Liver (tissue), 9 donors: ENCODE measurements around the gene SPTBN2. TPM values are rescaled to one million over a fixed set of nuclear protein-coding genes. Genes with fewer than 3 reads are reported as not detected.

ENCODE experiments used
- DNase-seq: peaks from one replicate; pipeline ENCODE4 v3.0.0-alpha.2; 2017; ENCODE audit warnings: low spot score
- H3K27ac ChIP-seq, 2 donors: one replicate each; pipeline ENCODE4 v1.7.0; 2013; ENCODE audit warnings: inconsistent platforms in 2 of 2, low read length in 2 of 2, control low read depth in 1 of 2, low read depth in 1 of 2, mild to moderate bottlenecking in 1 of 2
- H3K27me3 ChIP-seq, 4 donors: one replicate each; pipeline versions ENCODE4 v1.6.1 to v1.7.0; 2013; ENCODE audit warnings: low read length in 3 of 4, inconsistent platforms in 1 of 4, mild to moderate bottlenecking in 1 of 4, moderate library complexity in 1 of 4; ENCODE audit not compliant: control insufficient read depth in 4 of 4, insufficient read depth in 4 of 4
- H3K36me3 ChIP-seq, 4 donors: one replicate each; pipeline versions ENCODE4 v1.6.1 to v1.7.0; 2013; ENCODE audit warnings: low read length in 3 of 4, mild to moderate bottlenecking in 3 of 4, low read depth in 1 of 4, moderate library complexity in 1 of 4; ENCODE audit not compliant: control insufficient read depth in 4 of 4, insufficient read depth in 3 of 4
- H3K4me1 ChIP-seq, 4 donors: one replicate each; pipeline versions ENCODE4 v1.6.1 to v1.7.0; 2013; ENCODE audit warnings: low read length in 3 of 4, mild to moderate bottlenecking in 3 of 4, moderate library complexity in 1 of 4; ENCODE audit not compliant: control insufficient read depth in 4 of 4, insufficient read depth in 4 of 4
- H3K4me3 ChIP-seq, 3 donors: one replicate each; pipeline versions ENCODE4 v1.6.1 to v1.7.0; 2013; ENCODE audit warnings: low read length in 3 of 3, control low read depth in 1 of 3, low read depth in 1 of 3, mild to moderate bottlenecking in 1 of 3
- H3K9ac ChIP-seq, 2 donors: one replicate each; pipeline ENCODE4 v1.7.0; 2013; ENCODE audit warnings: low read length in 2 of 2, mild to moderate bottlenecking in 2 of 2, moderate library complexity in 2 of 2, control low read depth in 1 of 2, low read depth in 1 of 2
- H3K9me3 ChIP-seq, 4 donors: one replicate each; pipeline versions ENCODE4 v1.6.1 to v1.7.0; 2013; ENCODE audit warnings: low read length in 3 of 4; ENCODE audit not compliant: control insufficient read depth in 4 of 4
- ATF3 ChIP-seq: IDR thresholded peaks from 2 replicates; pipeline ENCODE4 v1.6.1; 2016; ENCODE audit warnings: antibody characterized with exemption
- CTCF ChIP-seq: fragments of 150-350 bp; IDR thresholded peaks from 2 replicates; pipeline ENCODE4 v1.5.1; 2017; ENCODE audit warnings: improper control_type of control experiment, low read depth, low read length; ENCODE audit not compliant: missing input control
- EGR1 ChIP-seq, 2 donors: IDR thresholded peaks; 2 replicates each; pipeline ENCODE4 v1.6.1; 2016 to 2018; ENCODE audit warnings: antibody characterized with exemption in 2 of 2, low read depth in 2 of 2
- FOXA1 ChIP-seq: IDR thresholded peaks from 2 replicates; pipeline ENCODE4 v1.6.1; 2016; ENCODE audit warnings: antibody characterized with exemption
- GABPA ChIP-seq, 2 donors: IDR thresholded peaks in 1 of 2; conservative IDR thresholded peaks in 1 of 2; 2 replicates each; pipeline ENCODE4 v1.6.1; 2016; ENCODE audit warnings: antibody characterized with exemption in 2 of 2, mild to moderate bottlenecking in 1 of 2, moderate library complexity in 1 of 2
- HNF4A ChIP-seq, 2 donors: conservative IDR thresholded peaks; 2 replicates each; pipeline ENCODE4 v1.6.1; 2016; ENCODE audit warnings: antibody characterized with exemption in 2 of 2, mild to moderate bottlenecking in 2 of 2
- HNF4G ChIP-seq: IDR thresholded peaks from 2 replicates; pipeline ENCODE4 v1.6.1; 2016; ENCODE audit warnings: antibody characterized with exemption
- JUND ChIP-seq, 2 donors: IDR thresholded peaks; 2 replicates each; pipeline ENCODE4 v1.6.1; 2016; ENCODE audit warnings: antibody characterized with exemption in 2 of 2
- MAX ChIP-seq: IDR thresholded peaks from 2 replicates; pipeline ENCODE4 v1.6.1; 2016; ENCODE audit warnings: antibody characterized with exemption
- NR2F2 ChIP-seq: IDR thresholded peaks from 2 replicates; pipeline ENCODE4 v1.6.1; 2016; ENCODE audit warnings: antibody characterized with exemption
- RAD21 ChIP-seq, 2 donors: IDR thresholded peaks; 2 replicates each; pipeline ENCODE4 v1.6.1; 2016; ENCODE audit warnings: antibody characterized with exemption in 2 of 2, mild to moderate bottlenecking in 2 of 2
- REST ChIP-seq: IDR thresholded peaks from 2 replicates; pipeline ENCODE4 v1.6.1; 2016; ENCODE audit warnings: antibody characterized with exemption, mild to moderate bottlenecking
- SP1 ChIP-seq: IDR thresholded peaks from 2 replicates; pipeline ENCODE4 v1.6.1; 2018; ENCODE audit warnings: antibody characterized with exemption, mild to moderate bottlenecking
- TAF1 ChIP-seq: conservative IDR thresholded peaks from 2 replicates; pipeline ENCODE4 v1.6.1; 2016; ENCODE audit warnings: antibody characterized with exemption, mild to moderate bottlenecking
- YY1 ChIP-seq: IDR thresholded peaks from 2 replicates; pipeline ENCODE4 v1.6.1; 2016; ENCODE audit warnings: antibody characterized with exemption, mild to moderate bottlenecking
- ZBTB33 ChIP-seq: IDR thresholded peaks from 2 replicates; pipeline ENCODE4 v1.6.1; 2016; ENCODE audit warnings: antibody characterized with exemption
- WGBS: extraction: QIAGEN DNeasy Blood & Tissue Kit; methylation state at CpG from one replicate; pipeline ENCODE4 v1.1.7; 2013; 5-methylcytosine and 5-hydroxymethylcytosine counted together
- polyA plus RNA-seq, 2 donors: library from polyadenylated mRNA; stranded (reverse) in 1 of 2; unstranded in 1 of 2; fragments of 200-250 nt in 1 of 2; fragments of >200 nt in 1 of 2; fragmentation: Nextera tagmentation in 1 of 2; extraction: Ambion mirVana in 1 of 2; gene quantifications; one replicate each; pipeline versions ENCODE4 v1.2.1 to v1.2.3, GENCODE V29; 2013 to 2015
- total RNA-seq, 2 donors: library from RNA; depleted of rRNA; stranded (reverse); fragments of >200 nt; gene quantifications; one replicate each; pipeline ENCODE4 v1.2.3, GENCODE V29; 2014
- donor health status: healthy.
- donor health status: healthy.
- donor health status: healthy.
- donor health status: healthy.
- donor health status: healthy.

Gene SPTBN2
- total and polyA plus RNA-seq, 4 donors, result 9.6 to 103 (median 22.6) TPM

GRCh38 chr11:66710384-66710930 lies 18.6 kb downstream of the SPTBN2 start:
- Histone ChIP-seq H3K4me3 (no peak overlapping the region), H3K27me3 (no peaks in the 10 kb centered on the region), H3K36me3 (peaks cover 5 to 55% (median 45%) of the 10 kb centered on the region in 4 donors), H3K27ac (no peak overlapping the region), H3K9me3 (no peaks in the 10 kb centered on the region), H3K4me1 (peaks cover 0 to 2% (median 0%) of the 10 kb centered on the region in 4 donors), H3K9ac (no peak overlapping the region)
- DNase-seq, result no peak
- TF ChIP-seq SP1, result no peak
- TF ChIP-seq NR2F2, result no peak
- no peak for TF ChIP-seq EGR1 (IDR thresholded peaks at IDR 0.05; ENCODE audit: low read depth in 2 of 2)
- no peak for TF ChIP-seq HNF4A (conservative IDR thresholded peaks at IDR 0.05)
- no peak for TF ChIP-seq MAX
- WGBS, result 88% methylated on average over 15 of the region's 15 CpGs

- WGBS, result 93% methylated on average over 14 of the region's 14 CpGs
- no peak for DNase-seq
- no peaks in the 10 kb centered on the region for H3K27me3 ChIP-seq
- H3K27ac ChIP-seq, result no peak overlapping the region
- peaks cover 12 to 53% (median 33%) of the 10 kb centered on the region in 4 donors for H3K36me3 ChIP-seq
- H3K4me3 ChIP-seq, result no peak overlapping the region
- no peak overlapping the region for H3K9ac ChIP-seq
- no peaks in the 10 kb centered on the region for H3K9me3 ChIP-seq
- no peak for TF ChIP-seq CTCF
- TF ChIP-seq TAF1, result no peak
- no peak for TF ChIP-seq GABPA (IDR thresholded peaks at IDR 0.05 in 1 of 2, conservative IDR thresholded peaks at IDR 0.05 in 1 of 2)
- TF ChIP-seq ATF3, result no peak
- no peak for TF ChIP-seq MAX
- H3K4me1 ChIP-seq, result peaks cover 0 to 2% (median 0%) of the 10 kb centered on the region in 4 donors
Measured at GRCh38 chr11:66708701-66709100, 20.3 kb downstream of the SPTBN2 start.

GRCh38 chr11:66708094-66708493 lies 20.9 kb downstream of the SPTBN2 start:
- H3K4me3 ChIP-seq, result no peak overlapping the region
- no peak overlapping the region for H3K9ac ChIP-seq
- no peak for TF ChIP-seq ZBTB33
- TF ChIP-seq RAD21 (IDR thresholded peaks at IDR 0.05), result no peak
- TF ChIP-seq TAF1, result no peak
- TF ChIP-seq ATF3, result no peak
- TF ChIP-seq HNF4G, result no peak
- TF ChIP-seq YY1, result no peak
- TF ChIP-seq FOXA1, result no peak
- TF ChIP-seq GABPA (IDR thresholded peaks at IDR 0.05 in 1 of 2, conservative IDR thresholded peaks at IDR 0.05 in 1 of 2), result no peak
- TF ChIP-seq JUND (IDR thresholded peaks at IDR 0.05), result no peak
- TF ChIP-seq REST, result no peak
- TF ChIP-seq NR2F2, result no peak
- TF ChIP-seq MAX, result no peak
- H3K4me1 ChIP-seq, result peaks cover 0 to 2% (median 0%) of the 10 kb centered on the region in 4 donors
- peaks cover 11 to 50% (median 31%) of the 10 kb centered on the region in 4 donors for H3K36me3 ChIP-seq
- H3K27me3 ChIP-seq, result no peaks in the 10 kb centered on the region
- H3K9me3 ChIP-seq, result no peaks in the 10 kb centered on the region
- no peak overlapping the region for H3K27ac ChIP-seq
- DNase-seq, result no peak
- 94% methylated on average over 20 of the region's 20 CpGs for WGBS
